Measurements from ENCODE around the gene SRGAP1.

SRGAP1 gene

GRCh38 chr12:63844391-63845341 is at the start of gene SRGAP1:
SRGAP1 (plus strand) TSS chr12:63844700; CDS start chr12:63844817, 117 bp downstream.
- no peak for DNase-seq

GRCh38 chr12:63795032-63795687 is 49.3 kb upstream of the SRGAP1 start:
- no peak for DNase-seq

GRCh38 chr12:63795944-63796343 is 48.6 kb upstream of the SRGAP1 start:
- DNase-seq = no peak

- no peak for DNase-seq
Measured at GRCh38 chr12:63802012-63802608, 42.4 kb upstream of the SRGAP1 start.

- DNase-seq = no peak
Measured at GRCh38 chr12:63804746-63805145, 39.8 kb upstream of the SRGAP1 start.

GRCh38 chr12:63805704-63806672 is 38.5 kb upstream of the SRGAP1 start:
- DNase-seq = no peak

- no peak for DNase-seq
Measured at GRCh38 chr12:63808631-63809030, 35.9 kb upstream of the SRGAP1 start.

- DNase-seq = no peak
Measured at GRCh38 chr12:63809566-63809965, 34.9 kb upstream of the SRGAP1 start.

- no peak for DNase-seq
Measured at GRCh38 chr12:63811334-63811733, 33.2 kb upstream of the SRGAP1 start.

- no peak for DNase-seq
Measured at GRCh38 chr12:63811755-63812154, 32.7 kb upstream of the SRGAP1 start.

GRCh38 chr12:63814146-63814772 is 30.2 kb upstream of the SRGAP1 start:
- no peak for DNase-seq

- no peak for DNase-seq
Measured at GRCh38 chr12:63815482-63815852, 29.0 kb upstream of the SRGAP1 start.

- DNase-seq = no peak
Measured at GRCh38 chr12:63816031-63816430, 28.5 kb upstream of the SRGAP1 start.

- no peak for DNase-seq
Measured at GRCh38 chr12:63820427-63820826, 24.1 kb upstream of the SRGAP1 start.

GRCh38 chr12:63821781-63822251 is 22.7 kb upstream of the SRGAP1 start:
- DNase-seq = no peak

- no peak for DNase-seq
Measured at GRCh38 chr12:63822352-63822751, 22.1 kb upstream of the SRGAP1 start.

GRCh38 chr12:63823040-63823439 is 21.5 kb upstream of the SRGAP1 start:
- no peak for DNase-seq

GRCh38 chr12:63826006-63826585 is 18.4 kb upstream of the SRGAP1 start:
- DNase-seq = peak; percentile 15

- no peak for DNase-seq
Measured at GRCh38 chr12:63828867-63829266, 15.6 kb upstream of the SRGAP1 start.

GRCh38 chr12:63836046-63836445 is 8.5 kb upstream of the SRGAP1 start:
- DNase-seq = no peak

GRCh38 chr12:63836936-63837335 is 7.6 kb upstream of the SRGAP1 start:
- no peak for DNase-seq

- DNase-seq = no peak
Measured at GRCh38 chr12:63838411-63838810, 6.1 kb upstream of the SRGAP1 start.

Measured in NCI-H1048 (cell line).